GM18511 (cell line): Measurements from ENCODE around the gene DDX51.
A peak's percentile ranks its signal among the peaks of the same experiment; 100 is the strongest.

Source experiments
- ATAC-seq: cut with Tn5 transposase; IDR thresholded peaks from one replicate; pipeline ENCODE4 v1.9.1; 2021; ENCODE audit warnings: mild to moderate bottlenecking, moderate library complexity; ENCODE audit not compliant: unreplicated experiment

Gene DDX51, protein sequence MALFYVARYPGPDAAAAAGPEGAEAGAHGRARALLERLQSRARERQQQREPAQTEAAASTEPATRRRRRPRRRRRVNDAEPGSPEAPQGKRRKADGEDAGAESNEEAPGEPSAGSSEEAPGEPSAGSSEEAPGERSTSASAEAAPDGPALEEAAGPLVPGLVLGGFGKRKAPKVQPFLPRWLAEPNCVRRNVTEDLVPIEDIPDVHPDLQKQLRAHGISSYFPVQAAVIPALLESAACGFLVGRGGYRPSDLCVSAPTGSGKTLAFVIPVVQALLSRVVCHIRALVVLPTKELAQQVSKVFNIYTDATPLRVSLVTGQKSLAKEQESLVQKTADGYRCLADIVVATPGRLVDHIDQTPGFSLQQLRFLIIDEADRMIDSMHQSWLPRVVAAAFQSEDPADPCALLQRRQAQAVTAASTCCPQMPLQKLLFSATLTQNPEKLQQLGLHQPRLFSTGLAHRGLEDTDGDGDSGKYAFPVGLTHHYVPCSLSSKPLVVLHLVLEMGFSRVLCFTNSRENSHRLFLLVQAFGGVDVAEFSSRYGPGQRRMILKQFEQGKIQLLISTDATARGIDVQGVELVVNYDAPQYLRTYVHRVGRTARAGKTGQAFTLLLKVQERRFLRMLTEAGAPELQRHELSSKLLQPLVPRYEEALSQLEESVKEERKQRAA

DNA sequence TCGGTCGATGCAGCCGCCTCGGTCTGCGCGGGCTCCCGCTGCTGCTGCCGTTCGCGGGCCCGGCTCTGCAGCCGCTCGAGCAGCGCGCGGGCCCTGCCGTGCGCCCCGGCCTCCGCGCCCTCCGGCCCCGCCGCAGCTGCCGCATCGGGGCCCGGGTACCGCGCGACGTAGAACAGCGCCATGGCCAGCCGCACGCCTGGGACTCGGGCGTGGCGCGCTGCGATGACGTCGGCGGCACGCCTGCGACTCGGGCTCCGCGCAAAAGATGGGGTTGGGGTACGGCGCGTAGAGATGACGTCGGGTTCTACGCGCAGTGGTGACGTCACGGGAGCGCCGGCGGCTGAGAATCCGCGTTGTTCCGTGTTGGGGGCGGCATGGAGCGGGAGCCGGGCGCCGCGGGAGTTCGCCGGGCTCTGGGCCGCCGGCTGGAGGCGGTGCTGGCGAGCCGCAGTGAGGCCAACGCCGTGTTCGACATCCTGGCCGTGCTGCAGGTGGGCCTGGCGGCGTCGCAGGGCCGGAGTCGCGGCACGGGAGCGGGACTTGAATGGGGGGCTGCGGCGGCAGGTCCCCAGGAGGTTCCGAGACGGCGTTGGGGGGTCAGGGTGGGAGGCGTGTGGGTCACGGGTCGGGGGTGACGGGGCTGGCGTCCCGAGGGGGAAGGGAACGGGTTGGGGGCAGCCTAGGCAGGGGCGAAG, at the start of gene DDX51, which contains the start of gene NOC4L:
TSS of gene DDX51 (minus strand) at position 205 of the 695 bp plus-strand sequence. CDS start at position 182, 23 bp downstream.
TSS of gene NOC4L (plus strand) at position 343 of the 695 bp plus-strand sequence. CDS start at position 375, 32 bp downstream.
- ATAC-seq: peak; percentile 89

DNA sequence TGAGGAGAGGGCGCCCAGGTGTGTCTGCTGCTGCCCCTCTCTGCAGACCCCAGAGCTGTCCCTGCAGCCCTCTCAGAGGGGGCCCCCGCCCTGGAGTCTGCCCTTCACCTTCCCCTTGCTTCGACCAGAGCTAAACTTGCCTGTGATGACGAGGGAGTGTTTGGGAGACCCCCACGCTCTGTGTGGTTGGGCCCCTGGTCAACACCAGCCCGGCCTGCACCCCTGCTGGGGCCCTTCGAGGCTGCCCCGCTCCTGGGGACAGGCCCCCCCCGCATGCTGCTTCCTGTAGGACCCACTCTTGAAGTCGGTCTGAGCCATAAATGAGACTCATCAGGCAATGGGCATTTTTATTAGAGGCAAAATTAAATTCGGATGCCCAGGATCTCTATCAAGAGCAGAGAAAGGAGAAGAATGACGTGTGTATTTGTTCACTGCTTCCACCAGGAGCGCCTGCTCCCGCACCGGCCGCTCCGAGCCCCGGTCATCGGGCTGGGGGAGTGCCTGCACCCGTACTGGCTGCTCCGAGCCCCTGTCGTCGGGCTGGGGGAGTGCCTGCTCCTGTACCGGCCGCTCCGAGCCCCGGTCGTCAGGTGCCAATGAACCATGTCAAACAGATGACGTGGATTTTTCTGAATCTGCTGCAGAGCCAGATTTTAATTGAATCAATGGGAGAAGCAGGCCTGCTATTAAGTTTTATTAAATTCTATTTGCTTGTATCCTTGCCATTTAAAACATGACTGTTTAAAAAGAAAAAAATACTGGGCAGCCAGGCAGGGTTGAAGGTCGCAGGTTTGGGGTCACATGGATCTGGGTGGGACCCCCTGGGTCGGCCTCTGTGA, 47.8 kb upstream of the DDX51 start:
- no peak for ATAC-seq

DNA sequence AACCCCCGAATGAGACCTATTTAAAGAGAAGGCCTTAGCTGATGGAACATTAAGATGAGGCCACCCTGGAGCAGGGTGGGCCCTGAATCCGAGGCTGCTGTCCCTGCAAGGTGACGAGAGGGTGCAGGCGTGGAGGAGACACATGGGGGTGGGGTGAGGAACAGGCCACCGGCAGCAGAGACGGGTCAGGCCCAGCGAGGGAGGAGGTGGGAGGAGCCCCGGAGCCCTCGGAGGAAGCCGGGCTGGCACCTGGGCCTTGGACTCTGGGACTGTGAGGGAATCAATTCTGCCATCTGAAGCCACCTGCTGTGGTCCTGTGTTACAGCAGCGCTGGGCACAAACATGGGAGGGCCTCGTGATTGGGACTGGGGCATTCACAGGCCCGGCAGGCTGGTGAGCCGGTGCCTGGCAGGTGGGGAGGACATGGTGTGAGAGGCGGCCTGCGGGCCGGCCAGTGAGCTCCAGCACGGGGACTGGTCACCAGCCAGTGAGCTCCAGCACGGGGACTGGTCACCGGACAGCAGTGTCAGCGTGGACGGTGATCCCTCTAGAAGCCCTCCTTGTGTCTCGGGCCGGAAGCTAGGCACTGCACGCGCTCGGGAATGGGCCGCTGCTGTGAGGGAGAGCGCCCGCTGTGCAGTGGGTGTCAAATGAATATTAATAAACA, 46.8 kb upstream of the DDX51 start:
- no peak for ATAC-seq

GRCh38 chr12:132190012-132190755, 46.1 kb upstream of the DDX51 start:
- peak; percentile 33 for ATAC-seq

DNA sequence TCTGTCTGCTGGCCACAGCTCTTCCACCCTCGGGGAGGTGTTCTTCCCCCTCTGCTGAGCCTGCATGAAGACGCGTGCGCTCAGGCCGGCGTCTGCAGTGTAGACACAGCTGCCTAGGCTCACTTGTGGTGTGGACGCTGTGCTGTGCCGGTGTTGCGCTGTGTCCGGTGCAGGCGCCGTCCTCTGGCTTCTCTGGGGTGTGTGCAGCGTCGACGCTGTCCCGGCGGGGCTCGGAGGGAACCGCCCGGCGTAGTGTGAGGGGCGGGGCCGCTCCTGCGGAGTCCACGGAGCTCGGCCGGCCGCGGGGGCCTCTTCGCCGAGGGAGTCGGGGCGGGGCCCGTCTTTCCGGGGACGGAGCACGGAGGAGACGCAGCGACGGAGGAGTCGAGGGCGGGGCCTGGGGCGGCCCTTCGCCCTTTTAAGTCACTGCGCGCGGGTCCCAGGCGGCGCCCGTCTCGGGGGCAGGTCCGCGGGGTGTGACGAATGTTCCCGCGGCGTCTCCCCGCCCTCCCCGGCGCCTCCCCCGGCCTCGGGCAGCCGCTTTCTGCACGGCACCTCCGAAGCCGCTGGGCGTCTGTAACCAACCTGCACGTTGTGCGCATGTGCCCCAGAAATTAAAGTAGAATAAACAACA, 45.4 kb upstream of the DDX51 start:
- ATAC-seq: peak; percentile 92

DNA sequence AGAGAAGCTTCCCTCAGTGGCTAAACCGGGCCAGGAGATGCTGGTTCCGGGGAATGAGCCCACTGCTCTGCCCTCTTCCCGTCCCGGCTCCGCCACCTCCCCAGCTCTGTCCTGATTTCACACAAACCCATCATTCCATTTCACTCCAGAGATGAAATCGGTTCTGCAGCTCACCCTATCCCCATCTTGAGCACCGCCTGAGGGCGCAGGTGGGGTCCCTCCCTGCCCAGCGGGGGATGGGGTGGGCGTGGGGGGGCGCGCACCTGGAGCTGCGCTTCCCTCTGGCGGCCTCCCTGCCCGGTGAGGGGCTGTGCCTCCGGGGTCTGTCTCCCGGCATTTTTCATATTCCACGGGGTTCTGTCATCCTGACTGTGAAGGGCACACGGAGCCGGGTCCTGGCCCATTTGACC, 44.8 kb upstream of the DDX51 start:
- no peak for ATAC-seq

DNA sequence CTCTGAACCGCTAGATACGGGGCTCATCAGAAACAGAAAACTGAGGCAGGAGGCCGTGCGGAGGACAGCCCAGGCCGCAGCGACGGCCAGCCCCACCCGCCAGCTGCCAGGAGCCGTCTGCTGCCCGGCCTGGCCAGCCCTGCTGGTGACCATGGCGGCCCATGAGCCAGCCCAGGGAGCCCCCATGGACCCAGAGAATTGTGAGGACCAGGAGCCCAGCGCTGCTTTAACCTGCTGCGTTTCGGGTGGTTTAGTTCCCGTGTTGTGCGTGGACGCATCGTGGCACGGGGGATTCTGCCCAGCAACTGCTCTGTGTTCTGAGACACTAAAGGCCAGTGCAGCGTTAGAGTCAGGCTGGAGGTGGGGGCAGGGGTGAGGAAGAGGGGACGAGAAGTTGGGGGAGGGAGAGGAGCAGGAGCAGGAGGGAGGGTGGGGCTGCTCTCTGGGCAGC, 44.4 kb upstream of the DDX51 start:
- ATAC-seq: no peak

DNA sequence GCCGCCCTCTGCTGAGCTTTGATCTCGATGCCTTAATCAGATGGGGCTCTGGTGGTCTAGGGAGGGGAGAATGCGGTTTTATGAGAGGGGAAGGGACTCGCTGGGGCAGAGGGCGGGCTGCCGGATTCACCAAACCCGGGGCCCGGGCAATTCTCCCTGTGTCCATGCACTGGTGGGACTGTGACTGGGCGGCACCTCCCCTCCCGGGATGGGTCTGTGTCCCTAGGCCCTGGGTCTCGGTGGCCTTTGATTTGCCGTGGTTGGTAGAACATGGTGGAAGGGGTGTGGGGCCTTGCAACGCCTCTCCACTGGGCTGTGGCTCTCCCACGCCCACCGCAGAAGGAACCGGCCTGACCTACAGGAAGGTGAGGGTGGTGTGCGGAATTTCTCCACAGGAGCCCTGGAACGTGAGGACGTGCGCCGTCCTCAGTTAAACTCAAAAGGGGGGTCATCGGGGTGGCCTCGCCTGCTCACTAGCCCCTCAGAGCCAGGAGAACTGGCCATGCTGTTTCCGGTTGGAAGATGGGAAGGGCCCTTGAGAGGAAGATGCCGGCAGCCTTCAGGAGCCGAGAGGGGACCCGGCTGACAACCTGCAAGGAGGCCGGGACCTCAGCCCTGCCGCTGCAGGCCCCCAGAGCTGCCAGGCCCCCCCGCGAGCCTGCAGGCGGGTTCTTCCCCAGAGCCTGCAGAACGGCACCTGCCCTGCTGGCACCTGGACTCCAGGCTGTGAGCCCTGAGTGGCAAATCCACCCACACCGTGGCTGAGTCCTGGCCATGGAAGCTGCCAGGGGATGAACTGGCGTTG, 43.7 kb upstream of the DDX51 start:
- ATAC-seq: no peak

DNA sequence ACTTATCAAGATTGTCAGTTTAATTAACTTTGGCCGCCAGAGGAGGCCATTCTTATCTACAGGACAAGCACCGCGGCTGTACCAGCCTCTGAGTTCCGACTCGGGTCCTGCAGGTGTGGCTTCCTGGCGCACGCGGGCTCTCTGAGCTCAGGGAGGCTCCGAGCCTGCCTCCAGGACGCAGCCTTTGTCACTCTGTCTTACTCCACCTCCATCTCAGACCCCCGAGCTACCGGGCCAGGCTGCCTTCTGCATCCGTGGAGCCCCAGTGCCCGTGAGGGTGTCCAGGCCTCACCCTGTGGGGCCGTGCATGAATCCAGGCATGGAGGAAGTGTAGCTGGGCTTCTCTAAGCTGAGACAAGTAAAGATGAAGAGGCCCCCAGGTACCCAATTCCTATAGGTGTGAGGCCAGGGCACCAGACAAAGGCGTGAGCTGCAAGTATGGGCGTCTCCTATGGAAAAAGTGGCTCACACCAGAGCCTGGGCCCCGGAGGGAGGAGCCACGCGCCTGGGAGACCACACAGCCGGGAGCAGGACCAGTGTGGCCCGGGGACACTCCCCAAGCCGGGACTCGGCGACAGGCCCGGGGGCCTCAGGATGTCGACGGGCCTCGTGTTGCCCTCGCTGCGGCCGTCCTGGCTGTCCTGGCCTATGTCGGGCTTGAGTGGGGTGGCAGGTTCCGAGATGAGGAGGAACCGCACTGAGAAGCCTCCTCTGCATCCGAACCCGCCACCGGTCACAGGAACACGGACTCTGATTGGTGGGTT, 42.9 kb upstream of the DDX51 start:
- ATAC-seq: no peak

GRCh38 chr12:132186208-132186856, 42.2 kb upstream of the DDX51 start:
- no peak for ATAC-seq

DNA sequence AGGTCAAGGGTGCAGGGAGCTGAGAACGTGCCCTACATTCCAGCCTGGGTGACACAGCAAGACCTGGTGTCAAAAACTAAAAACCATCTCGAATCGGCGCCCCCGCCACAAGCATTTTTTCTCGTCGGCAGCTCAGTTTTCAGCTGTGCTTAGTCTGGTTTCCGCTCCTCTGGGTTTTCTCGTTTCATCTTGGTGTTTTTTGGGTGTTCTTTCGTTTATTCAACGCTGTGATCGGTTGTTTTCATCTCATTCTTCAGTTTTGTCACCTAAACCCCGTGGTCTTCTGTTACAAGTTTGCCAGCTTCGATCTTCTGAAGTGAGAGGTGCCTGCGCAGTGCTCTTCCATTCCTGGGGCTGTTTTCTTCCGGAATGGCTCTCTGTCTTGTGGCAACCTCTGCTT, 41.6 kb upstream of the DDX51 start:
- no peak for ATAC-seq

GRCh38 chr12:132182711-132183365, 38.7 kb upstream of the DDX51 start:
- ATAC-seq: no peak

DNA sequence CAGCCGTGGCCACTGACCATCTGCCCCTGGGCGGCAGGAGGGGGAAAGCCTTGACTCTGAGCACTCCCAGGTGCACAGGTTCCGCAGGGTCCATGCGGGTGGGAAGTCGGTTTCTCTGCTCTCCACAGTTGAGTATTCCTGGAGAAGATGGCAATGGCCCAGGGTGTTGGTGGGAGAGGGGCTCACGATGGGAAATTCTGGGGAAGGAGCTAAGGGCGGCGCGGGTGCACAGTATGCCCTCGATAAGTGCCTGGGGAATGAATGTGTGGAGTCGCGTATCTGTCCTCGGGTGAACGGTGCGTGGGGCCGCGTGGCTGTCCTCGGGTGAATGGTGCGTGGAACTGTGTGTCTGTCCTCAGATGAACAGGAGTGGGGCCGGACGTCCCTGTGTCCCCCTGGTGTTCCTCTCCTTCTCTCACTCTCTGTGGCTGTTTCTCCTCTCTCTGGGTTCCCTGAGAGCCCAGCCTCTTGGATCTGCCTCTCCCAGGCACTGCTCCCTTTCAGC, 38.1 kb upstream of the DDX51 start:
- no peak for ATAC-seq

DNA sequence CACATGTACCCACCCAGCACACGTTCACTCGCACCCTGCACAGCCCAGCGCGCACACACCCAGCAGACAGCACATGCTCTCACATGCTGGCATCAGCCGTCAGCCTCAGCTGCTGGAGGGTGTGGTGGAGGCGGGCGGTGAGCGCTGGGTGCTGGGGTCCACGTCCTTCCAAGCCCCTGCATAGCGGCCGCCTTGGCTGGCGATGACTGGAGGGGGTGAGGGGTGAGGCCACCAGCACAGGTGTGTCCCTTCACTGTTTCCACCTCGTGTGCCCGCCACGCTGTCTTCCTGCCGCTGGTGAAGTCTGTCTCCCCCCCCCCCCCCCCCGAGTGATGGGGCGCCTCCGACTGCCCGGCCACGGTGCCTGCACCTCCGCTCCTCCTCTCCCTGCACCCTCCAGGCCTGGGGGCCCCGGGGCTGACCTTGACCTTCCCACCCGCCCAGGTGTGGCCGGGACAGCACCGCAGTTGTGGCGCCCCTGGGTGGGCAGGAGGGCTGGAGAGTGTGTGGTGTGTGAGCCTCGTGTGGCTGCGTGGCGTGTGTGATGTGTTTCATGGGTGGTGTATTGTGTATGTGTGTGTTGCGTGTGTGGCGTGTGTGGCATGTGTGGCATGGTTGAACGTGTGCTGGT, 37.6 kb upstream of the DDX51 start:
- no peak for ATAC-seq

GRCh38 chr12:132180648-132181546, 36.8 kb upstream of the DDX51 start:
- ATAC-seq: no peak
